ENCODE data around the gene ZNF860. TPM values are rescaled to one million over a fixed set of nuclear protein-coding genes. Genes with fewer than 3 reads are reported as not detected.

Gene ZNF860
- total RNA-seq, 2 experiments from 2014 or later, result 20.3 to 22.2 TPM

GRCh38 chr3:31960793-31961431 is 20.6 kb upstream of the ZNF860 start:
- Histone ChIP-seq H3K9me3 (ENCODE audit: low read length) (peaks cover 10% of the 10 kb centered on the region), H2AFZ (ENCODE audit: low read length) (no peak overlapping the region), H3K36me3 (ENCODE audit: insufficient read depth, low read length) (peaks cover 56% of the 10 kb centered on the region), H3K4me3 (ENCODE audit: low read depth, low read length, poor library complexity, severe bottlenecking) (peak overlapping the region; percentile 65), H3K27ac (ENCODE audit: low read depth, low read length, poor library complexity, severe bottlenecking) (peak overlapping the region; percentile 91), H3K4me2 (ENCODE audit: low read length) (peak overlapping the region; percentile 89), H3K9me2 (ENCODE audit: insufficient read depth, low read length) (no peaks in the 10 kb centered on the region), H3K79me2 (ENCODE audit: insufficient read depth, low read depth, low read length) (peaks cover 95% of the 10 kb centered on the region), H4K20me1 (ENCODE audit: insufficient read depth, low read length) (no peaks in the 10 kb centered on the region), H3K4me1 (ENCODE audit: insufficient read depth, low read length, poor library complexity, severe bottlenecking) (peaks cover 82% of the 10 kb centered on the region)
- DNase-seq (ENCODE audit: low spot score), result peak; percentile 85
- ChIA-PET CTCF (ENCODE audit: unreplicated experiment) (interaction anchor here (0.7 to 2.0 kb wide), 9 partner anchors 9 to 44 kb away, joined by 3 to 5 read pairs (median 3); no protein-coding TSS in a partner anchor), POLR2A (interaction anchor here (0.6 to 3.7 kb wide), 26 partner anchors 9 to 1087 kb away, joined by 3 to 81 read pairs (median 5); partner anchors contain the start of genes OSBPL10, STT3B and ZNF860)
- TF ChIP-seq CTCF (conservative IDR thresholded peaks at IDR 0.05; ENCODE audit: low read length) (no peak), EZH2phosphoT487 (IDR thresholded peaks at IDR 0.05; ENCODE audit: borderline replicate concordance, low read depth, low read length) (no peak)
- intact Hi-C loops (cut with micrococcal nuclease; ENCODE audit: unreplicated experiment), result no loop called here
- no TSS peak for BruUV-seq (replicated peaks)

- no peak overlapping the region for H2AFZ ChIP-seq (ENCODE audit: low read length)
- ChIA-PET POLR2A (interaction anchor here (1.2 to 3.7 kb wide), 3 partner anchors 8 to 30 kb away, joined by 4 to 81 read pairs (median 6); no protein-coding TSS in a partner anchor), CTCF (ENCODE audit: unreplicated experiment) (no interaction called here)
- no TSS peak for BruUV-seq (replicated peaks)
- no peaks in the 10 kb centered on the region for H3K9me2 ChIP-seq (ENCODE audit: insufficient read depth, low read length)
- H3K36me3 ChIP-seq (ENCODE audit: insufficient read depth, low read length), result peaks cover 48% of the 10 kb centered on the region
- peak overlapping the region; percentile 91 for H3K27ac ChIP-seq (ENCODE audit: low read depth, low read length, poor library complexity, severe bottlenecking)
- no peak for TF ChIP-seq EZH2phosphoT487 (IDR thresholded peaks at IDR 0.05; ENCODE audit: borderline replicate concordance, low read depth, low read length)
- no peak for TF ChIP-seq CTCF (conservative IDR thresholded peaks at IDR 0.05; ENCODE audit: low read length)
- DNase-seq (ENCODE audit: low spot score), result no peak
- H4K20me1 ChIP-seq (ENCODE audit: insufficient read depth, low read length), result no peaks in the 10 kb centered on the region
- intact Hi-C loops (cut with micrococcal nuclease; ENCODE audit: unreplicated experiment), result no loop called here
- peaks cover 95% of the 10 kb centered on the region for H3K79me2 ChIP-seq (ENCODE audit: insufficient read depth, low read depth, low read length)
- peak overlapping the region; percentile 33 for H3K4me2 ChIP-seq (ENCODE audit: low read length)
- no peaks in the 10 kb centered on the region; the same call in 1 of the 2 replicates for H3K9me3 ChIP-seq (ENCODE audit: low read length)
- no peak overlapping the region for H3K4me3 ChIP-seq (ENCODE audit: low read depth, low read length, poor library complexity, severe bottlenecking)
- H3K4me1 ChIP-seq (ENCODE audit: insufficient read depth, low read length, poor library complexity, severe bottlenecking), result peaks cover 88% of the 10 kb centered on the region
Measured at GRCh38 chr3:31962801-31963205, 18.7 kb upstream of the ZNF860 start.

All from OCI-LY7 (cell line).